ENCODE measurements around the gene OR52M1.

DNA sequence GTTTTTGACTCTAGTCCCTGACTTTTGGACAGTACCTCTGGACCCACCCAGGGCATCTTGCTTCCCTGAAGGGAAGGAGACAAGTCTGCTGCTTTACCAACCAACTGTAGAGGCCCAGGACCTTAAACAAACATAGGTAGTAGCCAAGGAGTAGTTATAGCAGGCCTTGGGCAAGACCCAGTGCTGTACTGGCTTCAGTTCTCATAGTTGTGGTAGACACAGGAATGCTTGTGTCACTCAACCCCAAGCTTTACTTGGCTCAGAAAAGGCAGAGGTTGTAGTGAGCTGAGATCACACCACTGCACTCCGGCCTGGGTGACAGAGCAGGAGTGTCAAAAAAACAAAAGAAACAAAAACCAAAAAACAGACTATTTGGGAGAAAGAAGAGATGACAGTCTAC, 21.3 kb upstream of the OR52M1 start:
- TF ChIP-seq, protein P1, sequence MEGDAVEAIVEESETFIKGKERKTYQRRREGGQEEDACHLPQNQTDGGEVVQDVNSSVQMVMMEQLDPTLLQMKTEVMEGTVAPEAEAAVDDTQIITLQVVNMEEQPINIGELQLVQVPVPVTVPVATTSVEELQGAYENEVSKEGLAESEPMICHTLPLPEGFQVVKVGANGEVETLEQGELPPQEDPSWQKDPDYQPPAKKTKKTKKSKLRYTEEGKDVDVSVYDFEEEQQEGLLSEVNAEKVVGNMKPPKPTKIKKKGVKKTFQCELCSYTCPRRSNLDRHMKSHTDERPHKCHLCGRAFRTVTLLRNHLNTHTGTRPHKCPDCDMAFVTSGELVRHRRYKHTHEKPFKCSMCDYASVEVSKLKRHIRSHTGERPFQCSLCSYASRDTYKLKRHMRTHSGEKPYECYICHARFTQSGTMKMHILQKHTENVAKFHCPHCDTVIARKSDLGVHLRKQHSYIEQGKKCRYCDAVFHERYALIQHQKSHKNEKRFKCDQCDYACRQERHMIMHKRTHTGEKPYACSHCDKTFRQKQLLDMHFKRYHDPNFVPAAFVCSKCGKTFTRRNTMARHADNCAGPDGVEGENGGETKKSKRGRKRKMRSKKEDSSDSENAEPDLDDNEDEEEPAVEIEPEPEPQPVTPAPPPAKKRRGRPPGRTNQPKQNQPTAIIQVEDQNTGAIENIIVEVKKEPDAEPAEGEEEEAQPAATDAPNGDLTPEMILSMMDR (optimal IDR thresholded peaks at IDR 0.05 in 1 of 3, IDR thresholded peaks at IDR 0.05 in 1 of 3, conservative IDR thresholded peaks at IDR 0.05 in 1 of 3; ENCODE audit: extremely low read depth in 1 of 3, insufficient read depth in 2 of 3, low read length in 3 of 3): no peak
- TF ChIP-seq EZH2 (IDR thresholded peaks at IDR 0.05; ENCODE audit: low read length): no peak
